Cardiac muscle cell (in vitro differentiated cells and primary cell): ENCODE data around the gene OARD1. TPM values are rescaled to one million over a fixed set of nuclear protein-coding genes. Genes with fewer than 3 reads are reported as not detected.

Experiments used
- DNase-seq, 2 donors: peaks; one replicate each; pipeline versions ENCODE4 v3.0.0 to v3.0.0-alpha.2; 2010 to 2017; ENCODE audit warnings: low read depth in 1 of 2, low spot score in 1 of 2
- H3K27ac ChIP-seq: fragments of 200-600 bp; sonication (generic); 2 replicates; pipeline ENCODE4 v1.5.1; 2016
- H3K27me3 ChIP-seq: fragments of 200-600 bp; sonication (generic); 2 replicates; pipeline ENCODE4 v1.6.0; 2016; ENCODE audit warnings: control low read depth
- H3K36me3 ChIP-seq: fragments of 200-600 bp; sonication (generic); 2 replicates; pipeline ENCODE4 v1.5.1; 2016; ENCODE audit warnings: control low read depth
- H3K4me1 ChIP-seq: fragments of 200-600 bp; sonication (generic); 2 replicates; pipeline ENCODE4 v1.8.1; 2017; ENCODE audit warnings: low read depth, mild to moderate bottlenecking, mixed run types
- H3K4me3 ChIP-seq: fragments of 200-600 bp; sonication (generic); 2 replicates; pipeline ENCODE4 v1.5.1; 2016; ENCODE audit warnings: mild to moderate bottlenecking
- H3K9me3 ChIP-seq: fragments of 200-600 bp; sonication (generic); 2 replicates; pipeline ENCODE4 v1.5.1; 2017; ENCODE audit warnings: low read depth, mild to moderate bottlenecking, control low read depth
- polyA plus RNA-seq: library from polyadenylated mRNA; unstranded; fragments of >200 nt; fragmentation: Nextera tagmentation; extraction: Ambion mirVana; gene quantifications from 2 replicates; pipeline ENCODE4 v1.2.1, GENCODE V29; 2016
- total RNA-seq: library from RNA; depleted of rRNA; stranded (reverse); fragments of >200 nt; gene quantifications from 2 replicates; pipeline ENCODE4 v1.2.3, GENCODE V29; 2016
- TF ChIP-seq, protein P1 (sequence below): IDR thresholded peaks from 2 replicates; pipeline ENCODE4 v1.5.1; 2012; ENCODE audit warnings: low read depth, mild to moderate bottlenecking, low read length

OARD1 gene
- total and polyA plus RNA-seq, 2 experiments from 2014 or later: 27.5 to 56.3 TPM

GRCh38 chr6:41032830-41033229, 39.3 kb downstream of the OARD1 start:
- DNase-seq: no peak
- H3K9me3 ChIP-seq: no peaks in the 10 kb centered on the region
- H3K4me1 ChIP-seq: peaks cover 13% of the 10 kb centered on the region
- H3K27me3 ChIP-seq: no peaks in the 10 kb centered on the region
- H3K4me3 ChIP-seq: no peak overlapping the region
- no peaks in the 10 kb centered on the region for H3K36me3 ChIP-seq
- H3K27ac ChIP-seq: no peak overlapping the region
- TF ChIP-seq, protein P1, sequence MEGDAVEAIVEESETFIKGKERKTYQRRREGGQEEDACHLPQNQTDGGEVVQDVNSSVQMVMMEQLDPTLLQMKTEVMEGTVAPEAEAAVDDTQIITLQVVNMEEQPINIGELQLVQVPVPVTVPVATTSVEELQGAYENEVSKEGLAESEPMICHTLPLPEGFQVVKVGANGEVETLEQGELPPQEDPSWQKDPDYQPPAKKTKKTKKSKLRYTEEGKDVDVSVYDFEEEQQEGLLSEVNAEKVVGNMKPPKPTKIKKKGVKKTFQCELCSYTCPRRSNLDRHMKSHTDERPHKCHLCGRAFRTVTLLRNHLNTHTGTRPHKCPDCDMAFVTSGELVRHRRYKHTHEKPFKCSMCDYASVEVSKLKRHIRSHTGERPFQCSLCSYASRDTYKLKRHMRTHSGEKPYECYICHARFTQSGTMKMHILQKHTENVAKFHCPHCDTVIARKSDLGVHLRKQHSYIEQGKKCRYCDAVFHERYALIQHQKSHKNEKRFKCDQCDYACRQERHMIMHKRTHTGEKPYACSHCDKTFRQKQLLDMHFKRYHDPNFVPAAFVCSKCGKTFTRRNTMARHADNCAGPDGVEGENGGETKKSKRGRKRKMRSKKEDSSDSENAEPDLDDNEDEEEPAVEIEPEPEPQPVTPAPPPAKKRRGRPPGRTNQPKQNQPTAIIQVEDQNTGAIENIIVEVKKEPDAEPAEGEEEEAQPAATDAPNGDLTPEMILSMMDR: no peak

DNA sequence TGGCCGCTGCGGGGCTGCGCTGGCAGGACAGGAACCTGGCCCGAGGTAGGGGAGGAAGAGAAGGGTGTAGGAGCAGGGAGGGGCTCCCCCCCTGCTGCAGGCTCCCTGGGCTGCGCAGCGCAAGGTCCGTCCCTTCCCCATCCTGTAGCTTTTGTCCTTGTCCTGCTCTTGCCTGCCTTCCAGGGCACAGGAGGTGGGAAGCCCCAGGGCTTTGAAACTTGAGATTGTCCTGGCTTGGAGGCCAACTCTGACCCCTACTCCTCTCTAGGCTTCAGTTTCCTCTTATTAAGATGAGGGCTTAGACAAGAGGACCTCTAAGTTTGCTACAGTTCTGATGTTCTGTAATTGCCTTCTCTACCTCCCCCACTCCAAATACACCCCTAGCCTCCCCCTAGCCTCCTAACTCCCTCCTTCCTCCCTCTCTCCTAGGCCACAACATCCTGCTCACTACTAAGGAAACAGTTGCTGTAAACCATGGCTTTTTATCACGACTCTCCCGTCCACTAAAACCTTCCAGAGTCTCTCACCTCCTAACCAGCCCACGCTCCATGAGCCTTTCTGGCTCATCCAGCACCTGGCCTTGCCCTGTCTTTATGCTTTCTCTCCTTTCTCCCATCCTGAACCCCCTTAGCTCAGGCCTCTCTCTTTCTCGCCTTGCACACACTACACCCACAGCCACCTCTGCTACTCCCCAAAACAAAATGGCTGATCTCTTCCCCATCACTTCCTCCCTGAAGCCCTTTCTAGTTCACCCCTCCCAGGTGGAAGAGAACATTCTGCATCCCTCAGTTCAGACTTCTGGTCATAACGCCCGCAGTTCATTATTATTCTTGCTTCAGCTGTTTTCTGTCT, 43.4 kb downstream of the OARD1 start:
- H3K36me3 ChIP-seq: no peaks in the 10 kb centered on the region
- H3K4me3 ChIP-seq: peak overlapping the region; percentile 8
- no peaks in the 10 kb centered on the region for H3K27me3 ChIP-seq
- no peaks in the 10 kb centered on the region for H3K9me3 ChIP-seq
- peaks cover 14% of the 10 kb centered on the region for H3K4me1 ChIP-seq
- H3K27ac ChIP-seq: peak overlapping the region; percentile 26
- peak in 1 of 2 donors; percentile 42 for DNase-seq
- TF ChIP-seq, protein P1: no peak

- H3K36me3 ChIP-seq: no peaks in the 10 kb centered on the region
- peak overlapping the region; percentile 26 for H3K27ac ChIP-seq
- H3K4me1 ChIP-seq: peaks cover 14% of the 10 kb centered on the region
- peak; percentile 80 to 82 for DNase-seq
- TF ChIP-seq, protein P1: peak; percentile 98
- H3K9me3 ChIP-seq: no peaks in the 10 kb centered on the region
- peak overlapping the region; percentile 8 for H3K4me3 ChIP-seq
- no peaks in the 10 kb centered on the region for H3K27me3 ChIP-seq
These were observed 44.2 kb downstream of the OARD1 start for GRCh38 chr6:41027799-41028560.

- Histone ChIP-seq H3K9me3 (no peaks in the 10 kb centered on the region), H3K27me3 (no peaks in the 10 kb centered on the region), H3K36me3 (no peaks in the 10 kb centered on the region), H3K4me3 (peak overlapping the region; percentile 8), H3K4me1 (peaks cover 14% of the 10 kb centered on the region), H3K27ac (no peak overlapping the region)
- TF ChIP-seq, protein P1: no peak
- no peak for DNase-seq
These were observed 44.9 kb downstream of the OARD1 start for GRCh38 chr6:41027241-41027640.

- no peak for DNase-seq
- no peak overlapping the region for H3K27ac ChIP-seq
- no peak overlapping the region for H3K4me3 ChIP-seq
These were observed 46.1 kb downstream of the OARD1 start for GRCh38 chr6:41025966-41026530.

More at GRCh38 chr6:41025966-41026530, 46.1 kb downstream of the OARD1 start:
- Histone ChIP-seq H3K4me1 (peaks cover 14% of the 10 kb centered on the region), H3K9me3 (no peaks in the 10 kb centered on the region), H3K27me3 (no peaks in the 10 kb centered on the region), H3K36me3 (no peaks in the 10 kb centered on the region)
- TF ChIP-seq, protein P1: no peak
